B cell (primary cell): ENCODE measurements around the gene IGSF9. TPM values are rescaled to one million over a fixed set of nuclear protein-coding genes. Genes with fewer than 3 reads are reported as not detected.
A peak's percentile ranks its signal among the peaks of the same experiment; 100 is the strongest.

Experiments used
- ATAC-seq: fragments of 200-7000 bp; cut with Tn5 transposase; one replicate; pipeline ENCODE4 v1.10.0; 2021; ENCODE audit warnings: low read depth, mild to moderate bottlenecking, moderate number of reproducible peaks, moderate library complexity
- CTCF ChIA-PET: fragments of 350-600 bp; sonication (Branson Sonifier 250); formaldehyde crosslinking; loops from one replicate; lab custom pipeline; 2021; ENCODE audit warnings: antibody characterized with exemption, inconsistent platforms; lab: Charles Lee
- POLR2A ChIA-PET: fragments of 350-600 bp; sonication (Branson Sonifier 250); formaldehyde crosslinking; loops from one replicate; lab custom pipeline; 2021; ENCODE audit warnings: antibody characterized with exemption; lab: Charles Lee
- DNase-seq: peaks from one replicate; pipeline ENCODE4 v3.0.0; 2013
- H2AFZ ChIP-seq: 2 replicates; pipeline ENCODE4 v1.6.1; 2012; ENCODE audit warnings: mild to moderate bottlenecking, low read depth, low read length; ENCODE audit not compliant: insufficient read depth, poor library complexity, severe bottlenecking
- H3K27ac ChIP-seq, 2 donors: 1 replicate in 1 of 2; 2 replicates in 1 of 2; pipeline ENCODE4 v1.5.1; 2012 to 2013; ENCODE audit warnings: low read length in 2 of 2, mild to moderate bottlenecking in 2 of 2, moderate library complexity in 1 of 2
- H3K27me3 ChIP-seq, 4 experiments: fragments of 200-600 bp in 1 of 4; sonication (generic) in 1 of 4; replicated peaks in 1 of 4; 1 replicate in 2 of 4; 2 replicates in 2 of 4; pipeline versions ENCODE4 v1.6.1 to v1.7.0; 2013 to 2016; ENCODE audit warnings: low read length in 3 of 4, mild to moderate bottlenecking in 2 of 4, mixed read lengths in 1 of 4, moderate library complexity in 1 of 4; ENCODE audit not compliant: insufficient read depth in 4 of 4, control insufficient read depth in 3 of 4; ENCODE audit errors: control extremely low read depth in 1 of 4
- H3K36me3 ChIP-seq, 2 experiments: replicated peaks in 1 of 2; 1 replicate in 1 of 2; 2 replicates in 1 of 2; pipeline versions ENCODE4 v1.6.1 to v1.7.1; 2013; ENCODE audit warnings: low read length in 1 of 2; ENCODE audit not compliant: insufficient read depth in 2 of 2, control insufficient read depth in 1 of 2; ENCODE audit errors: control extremely low read depth in 1 of 2, extremely low read depth in 1 of 2
- H3K4me1 ChIP-seq, 2 donors: fragments of 200-600 bp in 1 of 2; sonication (generic) in 1 of 2; 1 replicate in 1 of 2; 2 replicates in 1 of 2; pipeline versions ENCODE4 v1.5.1 to v1.6.1; 2013 to 2017; ENCODE audit warnings: low read length in 2 of 2; ENCODE audit not compliant: control insufficient read depth in 2 of 2, insufficient read depth in 2 of 2
- H3K4me2 ChIP-seq: replicated peaks from 2 replicates; pipeline ENCODE3; 2012; ENCODE audit warnings: mild to moderate bottlenecking, low read depth, low read length; ENCODE audit not compliant: poor library complexity, severe bottlenecking
- H3K4me3 ChIP-seq, 5 experiments: fragments of 200-600 bp in 1 of 5; sonication (generic) in 1 of 5; 1 replicate in 3 of 5; 2 replicates in 2 of 5; pipeline versions ENCODE4 v1.5.1 to v1.7.0; 2011 to 2016; ENCODE audit warnings: low read length in 4 of 5, mild to moderate bottlenecking in 4 of 5, low read depth in 2 of 5, control low read depth in 1 of 5, moderate library complexity in 1 of 5; ENCODE audit not compliant: insufficient read depth in 1 of 5; ENCODE audit errors: control extremely low read depth in 1 of 5, extremely low read depth in 1 of 5
- H3K79me2 ChIP-seq: fragments of 200-600 bp; sonication (generic); one replicate; pipeline ENCODE4 v1.6.0; 2016; ENCODE audit warnings: low read length; ENCODE audit not compliant: control insufficient read depth, insufficient read depth
- H3K9ac ChIP-seq: fragments of 200-600 bp; sonication (generic); 2 replicates; pipeline ENCODE4 v1.6.1; 2017; ENCODE audit warnings: mild to moderate bottlenecking, low read length, moderate library complexity
- H3K9me3 ChIP-seq, 3 donors: one replicate each; pipeline versions ENCODE4 v1.6.1 to v1.7.1; 2013; ENCODE audit warnings: low read length in 2 of 3; ENCODE audit not compliant: control insufficient read depth in 2 of 3, insufficient read depth in 1 of 3; ENCODE audit errors: control extremely low read depth in 1 of 3
- H4K20me1 ChIP-seq: 2 replicates; pipeline ENCODE4 v1.6.0; 2012; ENCODE audit warnings: mild to moderate bottlenecking, low read length; ENCODE audit not compliant: insufficient read depth, control insufficient read depth, poor library complexity, severe bottlenecking
- H3K27ac Mint-ChIP-seq: one replicate; pipeline ENCODE4 v1.8.0; 2021; ENCODE audit warnings: mixed read lengths
- H3K27me3 Mint-ChIP-seq: one replicate; pipeline ENCODE4 v1.8.0; 2021; ENCODE audit warnings: mixed read lengths
- H3K4me1 Mint-ChIP-seq: one replicate; pipeline ENCODE4 v1.8.0; 2021; ENCODE audit warnings: mixed read lengths
- H3K4me3 Mint-ChIP-seq: one replicate; pipeline ENCODE4 v1.8.0; 2021; ENCODE audit warnings: mixed read lengths
- H3K9me3 Mint-ChIP-seq: one replicate; pipeline ENCODE4 v1.8.0; 2022; ENCODE audit warnings: mixed read lengths; ENCODE audit not compliant: insufficient read depth
- CTCF ChIP-seq: fragments of 200-600 bp; IDR thresholded peaks from one replicate; pipeline ENCODE4 v1.8.0; 2022; ENCODE audit warnings: antibody characterized with exemption, mild to moderate bottlenecking
- EZH2 ChIP-seq: IDR thresholded peaks from 2 replicates; pipeline ENCODE4 v1.6.1; 2012; ENCODE audit warnings: borderline replicate concordance, low read depth, mild to moderate bottlenecking, moderate library complexity, low read length; ENCODE audit not compliant: insufficient read depth, poor library complexity, severe bottlenecking
- WGBS: methylation state at CpG from one replicate; pipeline ENCODE4 v1.1.5; 2013; ENCODE audit warnings: missing lambda C conversion rate; ENCODE audit not compliant: insufficient coverage; 5-methylcytosine and 5-hydroxymethylcytosine counted together
- intact Hi-C: fragments of 100-400 bp; cut with micrococcal nuclease; formaldehyde crosslinking; loops from one replicate; pipeline ENCODE4 v1.10.0; 2022
- polyA plus RNA-seq: library from polyadenylated mRNA; depleted of rRNA; stranded (reverse); fragments of >200 nt; gene quantifications from 2 replicates; pipeline ENCODE4 v1.2.3, GENCODE V29; 2012
- total RNA-seq, 2 donors: library from RNA; stranded (reverse); fragments of 120-200 nt in 1 of 2; gene quantifications; 1 replicate in 1 of 2; 2 replicates in 1 of 2; pipeline versions ENCODE4 v1.2.3 to v1.2.4, GENCODE V29; 2013 to 2022

IGSF9 gene
- total and polyA plus RNA-seq, 2 donors (not counting 1 experiment from before 2014, with no cell fraction given): 0.36 to 0.37 TPM

GRCh38 chr1:159936273-159936904 lies 9.0 kb downstream of the IGSF9 start:
- Mint-ChIP-seq H3K27ac (peak overlapping the region; percentile 61), H3K27me3 (peaks cover 4% of the 10 kb centered on the region), H3K4me1 (peaks cover 47% of the 10 kb centered on the region), H3K9me3 (no peaks in the 10 kb centered on the region), H3K4me3 (peak overlapping the region; percentile 49)
- Histone ChIP-seq H2AFZ (peak overlapping the region; percentile 19), H3K27ac (no peak overlapping the region), H3K27me3 (no peaks in the 10 kb centered on the region), H3K4me2 (peak overlapping the region; percentile 73), H3K4me1 (peaks cover 37 to 43% of the 10 kb centered on the region in 2 donors), H3K9ac (peak overlapping the region; percentile 34), H3K36me3 (no peaks in the 10 kb centered on the region), H3K79me2 (no peaks in the 10 kb centered on the region), H3K9me3 (peaks cover 0 to 4% (median 0%) of the 10 kb centered on the region in 3 donors), H4K20me1 (no peaks in the 10 kb centered on the region), H3K4me3 (peak overlapping the region in 1 of 5 experiments; percentile 17)
- WGBS: 30% methylated on average over 16 of the region's 16 CpGs
- POLR2A ChIA-PET: interaction anchor here (0.6 to 1.1 kb wide), 3 partner anchors 10 to 19 kb away, joined by 3 to 5 read pairs (median 4); no protein-coding TSS in a partner anchor
- intact Hi-C loops: loop anchor here (1.0 to 5.0 kb wide), 7 partner anchors 9 to 316 kb away; partner anchors contain the start of genes IGSF9 and TAGLN2
- peak; percentile 85 for DNase-seq
- TF ChIP-seq CTCF: peak; percentile 96
- no peak for TF ChIP-seq EZH2
- peak; percentile 89 for ATAC-seq
- CTCF ChIA-PET: interaction anchor here (1.0 to 10.7 kb wide), 13 partner anchors 10 to 150 kb away, joined by 3 to 177 read pairs (median 6); partner anchors contain the start of gene TAGLN2

GRCh38 chr1:159935719-159936272 lies 9.6 kb downstream of the IGSF9 start:
- Histone ChIP-seq H3K9me3 (peaks cover 0 to 4% (median 0%) of the 10 kb centered on the region in 3 donors), H2AFZ (no peak overlapping the region), H3K79me2 (no peaks in the 10 kb centered on the region), H3K4me2 (peak overlapping the region; percentile 73), H4K20me1 (no peaks in the 10 kb centered on the region), H3K4me3 (no peak overlapping the region), H3K4me1 (peaks cover 37 to 43% of the 10 kb centered on the region in 2 donors), H3K36me3 (no peaks in the 10 kb centered on the region), H3K9ac (peak overlapping the region; percentile 8), H3K27me3 (no peaks in the 10 kb centered on the region), H3K27ac (no peak overlapping the region)
- peaks cover 5% of the 10 kb centered on the region for H3K27me3 Mint-ChIP-seq
- CTCF ChIA-PET: interaction anchor here (1.0 to 10.7 kb wide), 12 partner anchors 10 to 151 kb away, joined by 3 to 177 read pairs (median 6); partner anchors contain the start of gene TAGLN2
- no peaks in the 10 kb centered on the region for H3K9me3 Mint-ChIP-seq
- no peak for TF ChIP-seq CTCF
- no peak for TF ChIP-seq EZH2
- POLR2A ChIA-PET: interaction anchor here (1.1 kb wide), 1 partner anchor 9 kb away, joined by 5 read pairs; no protein-coding TSS in a partner anchor
- 45% methylated on average over 4 of the region's 4 CpGs for WGBS
- H3K27ac Mint-ChIP-seq: no peak overlapping the region
- H3K4me1 Mint-ChIP-seq: peaks cover 47% of the 10 kb centered on the region
- ATAC-seq: no peak
- intact Hi-C loops: loop anchor here (1.0 to 5.0 kb wide), 7 partner anchors 10 to 317 kb away; partner anchors contain the start of genes IGSF9 and TAGLN2
- peak; percentile 54 for DNase-seq
- H3K4me3 Mint-ChIP-seq: peak overlapping the region; percentile 19
